ENCODE results near the gene NMT1. TPM values are rescaled to one million over a fixed set of nuclear protein-coding genes. Genes with fewer than 3 reads are reported as not detected.
"Not testable (repeated sequence)": the region's sequence is repeated elsewhere in the genome, so short reads cannot be mapped to it uniquely, and the experiment has no call there.

The NMT1 gene
- polyA plus RNA-seq, 12 donors, result 34.2 to 92.9 (median 40.6) TPM; not detected in 1

DNA sequence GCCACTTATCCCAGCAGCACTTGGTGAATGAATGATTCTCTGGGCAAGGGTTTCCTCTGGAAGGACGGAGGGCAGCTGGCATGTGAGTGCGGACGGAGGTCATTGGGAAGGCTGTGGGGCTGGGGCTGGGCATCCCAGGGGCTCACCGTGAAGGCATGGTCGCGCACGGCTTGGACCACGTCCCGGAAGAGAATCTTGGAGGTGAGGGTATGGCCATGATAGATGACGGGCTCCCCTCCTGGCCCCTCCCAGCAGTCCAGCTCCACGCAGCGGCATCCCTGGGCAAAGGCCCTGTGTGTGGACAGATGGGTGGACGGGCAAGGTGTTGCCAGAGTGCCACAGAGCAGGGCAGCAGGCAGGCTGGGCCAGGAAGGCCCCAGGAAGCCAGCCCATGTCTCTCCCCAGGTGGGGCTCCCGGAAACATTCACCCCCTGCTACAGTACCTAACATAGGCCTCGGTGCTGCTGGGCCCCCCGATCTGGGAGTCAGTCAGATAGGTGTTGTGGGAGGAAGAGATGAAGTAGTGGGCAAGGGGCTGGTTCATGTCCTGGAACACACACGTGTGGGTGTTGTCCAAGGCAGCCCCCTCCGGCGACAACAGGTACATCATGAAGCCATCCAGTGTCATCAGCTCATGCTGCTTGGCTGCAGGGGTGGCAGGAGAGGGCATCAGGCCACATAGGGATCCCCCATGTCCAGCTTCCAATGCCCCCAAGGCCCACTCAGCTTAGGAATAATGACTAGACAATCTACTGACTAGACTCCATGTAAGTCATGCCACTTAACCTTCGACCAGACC is 56.9 kb downstream of the NMT1 start:
- no peak for DNase-seq

DNA sequence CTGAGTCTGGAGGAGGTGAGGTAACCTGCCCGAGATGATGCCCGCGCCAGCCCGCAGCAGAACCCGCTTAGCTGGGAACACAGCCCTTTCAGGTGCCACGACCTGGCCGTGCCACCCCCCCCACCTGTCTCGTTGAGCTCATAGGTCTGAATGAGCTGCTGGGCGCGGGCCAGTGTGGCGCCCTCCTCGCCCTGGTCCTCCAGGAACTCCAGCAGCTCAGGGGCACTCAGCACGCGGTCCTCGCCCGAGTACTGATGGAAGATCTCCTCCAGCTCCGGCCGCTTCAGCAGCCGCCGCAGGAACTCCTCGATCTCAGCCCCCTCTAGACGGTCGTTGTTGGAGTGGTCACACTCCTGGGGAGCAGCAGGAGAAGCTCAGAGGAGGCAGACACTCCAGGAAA is 57.6 kb downstream of the NMT1 start:
- DNase-seq, result no peak

- no peak for DNase-seq
Observed at GRCh38 chr17:45119964-45120363, 58.8 kb downstream of the NMT1 start.

GRCh38 chr17:45120558-45120957 is 59.4 kb downstream of the NMT1 start:
- no peak for DNase-seq

- no peak for DNase-seq
Observed at GRCh38 chr17:45121055-45121454, 59.9 kb downstream of the NMT1 start.

GRCh38 chr17:45123076-45123770 is 62.1 kb downstream of the NMT1 start:
- no peak for DNase-seq

GRCh38 chr17:45123930-45124796 is 63.0 kb downstream of the NMT1 start:
- no peak for DNase-seq

DNA sequence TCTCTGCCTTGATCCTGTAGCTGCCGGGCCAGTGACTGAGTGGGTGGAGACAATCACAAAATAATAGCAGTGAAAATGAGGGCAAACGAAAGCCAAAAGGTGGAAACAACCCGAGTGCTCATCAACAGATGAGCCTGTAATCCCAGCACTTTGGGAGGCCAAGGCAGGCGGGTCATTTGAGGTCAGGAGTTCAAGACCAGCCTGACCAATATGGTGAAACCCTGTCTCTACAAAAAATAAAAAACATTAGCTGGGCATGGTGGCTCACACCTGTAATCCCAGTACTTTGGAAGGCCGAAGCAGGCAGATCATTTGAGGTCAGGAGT is 63.6 kb downstream of the NMT1 start:
- not testable (repeated sequence) for DNase-seq

GRCh38 chr17:45125509-45125908 is 64.4 kb downstream of the NMT1 start:
- DNase-seq, result no peak

DNA sequence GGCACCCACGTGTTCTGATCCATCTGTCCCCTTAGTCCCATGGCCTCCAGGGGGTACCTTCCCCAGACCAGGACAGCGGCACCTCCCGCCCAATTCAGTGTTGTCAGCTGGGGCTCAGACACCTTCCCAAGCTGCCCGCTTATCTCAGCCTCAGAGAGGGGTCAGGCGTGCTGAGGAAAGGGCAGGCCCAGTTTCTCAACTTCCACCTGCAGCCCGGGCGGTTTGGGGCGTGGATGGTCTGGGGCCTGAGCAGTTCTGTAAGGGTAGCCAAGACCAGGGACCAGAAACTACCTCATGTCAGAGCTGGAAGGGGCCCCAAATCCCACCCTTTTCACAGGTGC is 66.1 kb downstream of the NMT1 start:
- no peak for DNase-seq

DNA sequence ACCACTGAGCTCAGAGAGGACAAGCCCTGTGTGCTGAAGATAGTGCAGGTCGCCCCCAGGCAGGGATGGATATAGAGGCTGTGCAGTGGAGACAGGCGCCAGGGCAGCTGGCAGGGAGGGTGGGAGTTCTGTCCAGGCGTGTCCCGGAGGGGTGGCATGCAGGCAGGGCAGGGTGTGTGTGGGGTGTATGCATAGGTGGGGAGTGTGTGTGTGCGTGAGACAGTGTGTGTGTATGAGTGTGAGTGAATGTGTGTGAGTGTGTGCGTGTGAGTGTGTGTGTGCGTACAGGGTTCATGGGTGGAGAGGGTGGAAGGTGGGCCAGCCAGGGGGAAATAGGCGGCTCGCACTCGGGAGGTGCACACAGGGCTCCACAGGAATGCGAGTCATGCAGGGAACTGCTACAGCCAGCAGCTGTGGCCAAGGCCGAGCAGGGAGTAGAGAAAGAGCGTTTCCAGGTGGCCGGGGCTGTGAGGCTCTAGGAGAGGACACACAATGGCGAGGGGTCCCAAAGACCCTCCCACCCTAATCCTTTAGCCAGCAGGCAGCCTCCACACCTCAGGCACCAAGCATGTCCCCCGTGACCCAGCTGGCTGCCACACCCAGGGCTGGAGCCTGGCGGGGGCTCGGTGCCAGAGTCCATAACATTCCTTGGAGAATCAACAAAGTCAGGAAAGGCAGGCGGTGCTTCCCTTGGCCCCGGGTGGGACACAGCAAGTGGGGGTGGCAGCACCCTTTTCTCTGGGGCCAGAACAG is 66.6 kb downstream of the NMT1 start:
- DNase-seq, result no peak

DNA sequence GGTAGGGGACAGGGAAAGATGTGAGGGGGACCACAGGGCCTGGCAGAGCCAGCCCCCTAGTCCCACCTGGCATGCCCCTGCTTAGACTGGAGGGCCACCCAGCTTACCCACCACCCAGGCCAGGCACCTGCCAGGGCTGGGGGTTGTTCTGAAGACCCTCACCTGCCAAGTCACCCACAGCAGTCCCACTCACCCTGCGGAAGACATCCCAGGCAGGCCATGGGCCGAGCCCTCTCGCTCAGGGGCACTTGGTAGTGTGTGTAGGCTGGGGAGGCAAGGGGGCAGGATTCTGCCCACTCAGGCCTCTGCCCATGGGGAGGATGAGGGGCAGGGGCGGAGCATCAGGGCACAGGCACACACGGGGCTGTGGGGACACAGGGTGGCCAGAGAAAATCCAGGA is 67.2 kb downstream of the NMT1 start:
- no peak for DNase-seq

DNA sequence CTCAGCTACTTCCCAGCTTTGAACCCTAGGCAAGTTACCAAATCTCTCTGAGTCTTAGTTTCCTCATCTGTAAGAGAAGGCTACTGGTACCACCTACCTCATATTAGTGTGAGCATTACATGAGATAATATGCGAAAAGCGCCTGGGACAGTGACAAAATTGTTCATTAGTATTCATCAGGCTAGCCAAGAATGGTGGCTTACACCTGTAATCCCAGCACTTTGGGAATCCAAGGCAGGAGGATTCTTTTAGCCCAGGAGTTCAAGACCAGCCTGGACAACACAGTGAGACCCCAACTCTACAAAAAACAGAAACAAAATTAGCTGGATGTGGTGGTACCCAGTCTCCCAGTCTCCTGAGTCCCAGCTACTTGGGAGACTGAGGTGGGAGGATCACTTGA is 67.9 kb downstream of the NMT1 start:
- DNase-seq, result no peak

DNA sequence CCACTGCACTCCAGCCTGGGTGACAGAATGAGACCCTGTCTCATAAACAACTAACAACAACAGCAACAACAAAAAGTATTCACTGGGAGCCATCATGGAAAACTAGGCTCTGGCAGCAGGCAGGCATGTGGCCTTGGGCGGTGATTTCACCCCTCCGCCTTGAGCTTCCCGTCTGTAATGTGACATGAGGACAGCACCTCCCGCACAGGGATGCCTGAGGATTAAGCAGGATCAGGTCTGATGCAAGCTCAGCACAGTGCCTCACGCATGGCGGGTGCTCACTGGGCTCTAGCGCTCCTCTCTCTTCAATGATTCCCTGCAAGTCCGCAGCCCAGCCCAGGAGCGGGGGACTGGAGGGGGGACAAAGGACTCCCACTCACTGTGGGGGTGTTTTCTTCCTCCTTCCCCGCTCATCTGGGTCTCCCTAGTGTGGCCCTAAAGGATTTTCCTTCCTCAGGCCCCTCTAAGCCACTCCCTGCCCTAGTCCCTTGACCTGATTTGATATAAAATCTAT is 68.4 kb downstream of the NMT1 start:
- no peak for DNase-seq

GRCh38 chr17:45129940-45130680 is 69.0 kb downstream of the NMT1 start:
- no peak for DNase-seq

DNA sequence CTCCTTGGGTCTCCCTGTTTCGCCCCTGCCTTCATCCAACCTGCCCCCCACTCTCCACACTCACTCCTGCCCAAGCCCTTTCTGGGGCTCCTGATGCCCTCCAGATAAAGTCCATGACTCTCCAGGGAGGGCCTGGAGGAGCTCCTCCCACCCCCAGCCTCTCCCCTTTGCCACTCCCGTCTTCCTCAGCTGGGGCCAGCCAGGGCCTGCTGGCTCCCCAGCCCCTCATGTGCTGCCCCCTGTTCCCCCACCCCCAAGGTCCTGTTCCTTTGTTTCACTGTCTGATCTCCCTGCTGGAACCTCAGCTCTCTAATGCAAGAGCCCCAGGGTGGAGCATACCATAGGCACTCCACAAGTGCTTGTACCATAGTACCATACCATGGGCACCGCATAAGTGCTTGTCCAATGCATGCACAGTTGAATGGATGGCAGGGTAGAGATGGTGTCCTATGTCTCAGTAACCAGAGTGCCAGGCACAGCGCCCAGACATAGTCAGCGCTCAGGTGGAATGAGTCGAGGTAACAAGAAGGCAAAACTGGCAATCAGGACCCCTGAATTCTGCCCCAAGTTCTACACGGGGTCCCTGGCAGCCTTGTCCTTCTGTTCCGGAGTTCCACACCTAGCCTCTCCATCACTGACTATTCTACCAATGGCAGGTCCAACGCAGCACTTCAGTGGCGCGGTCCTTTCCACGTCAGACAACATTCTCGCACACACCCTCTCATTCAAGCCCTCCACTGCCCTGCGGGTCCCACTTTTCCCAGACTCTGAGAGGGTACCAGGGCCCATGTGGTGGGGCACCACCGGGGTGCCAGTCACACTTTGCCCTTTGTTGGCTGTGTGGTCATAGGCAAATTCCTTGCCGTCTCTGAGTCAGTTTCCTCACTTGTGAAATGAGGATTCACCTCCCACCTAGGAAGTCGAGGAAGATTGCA is 69.8 kb downstream of the NMT1 start:
- DNase-seq, result no peak

DNA sequence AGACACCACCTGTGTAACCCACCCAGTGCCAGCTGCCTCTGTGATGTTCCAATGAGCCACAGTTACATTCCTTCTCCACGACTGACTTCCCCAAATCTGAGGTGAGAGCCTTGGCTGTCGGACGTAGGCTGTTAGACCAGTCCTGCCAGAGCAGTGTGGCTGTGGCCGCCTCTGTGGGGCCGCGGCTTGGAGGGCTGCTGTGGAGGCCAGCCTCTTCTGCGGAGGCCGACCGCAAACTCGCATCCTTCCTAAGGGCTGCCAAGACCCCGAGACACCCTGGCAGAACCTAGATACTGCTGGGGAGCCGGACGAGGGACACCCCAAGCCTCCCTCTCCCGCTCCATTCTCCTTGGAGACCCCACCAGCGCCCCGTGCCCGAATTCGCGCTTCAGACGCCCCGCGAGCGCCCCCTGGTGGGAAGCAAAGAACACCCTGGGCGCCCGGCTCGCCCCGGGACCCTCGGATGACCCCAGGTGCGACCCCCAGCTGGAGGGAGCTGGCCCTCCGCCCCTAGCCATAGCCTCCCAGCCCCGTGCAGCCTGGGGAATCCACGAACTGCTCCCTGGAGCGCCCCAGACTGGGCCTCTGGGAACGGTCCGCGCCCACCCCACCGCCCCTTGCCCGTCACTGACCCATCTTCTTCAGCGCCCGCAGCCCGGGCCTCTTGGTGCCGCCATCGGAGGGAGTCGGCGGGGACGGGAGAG is 70.7 kb downstream of the NMT1 start:
- no peak for DNase-seq

DNA sequence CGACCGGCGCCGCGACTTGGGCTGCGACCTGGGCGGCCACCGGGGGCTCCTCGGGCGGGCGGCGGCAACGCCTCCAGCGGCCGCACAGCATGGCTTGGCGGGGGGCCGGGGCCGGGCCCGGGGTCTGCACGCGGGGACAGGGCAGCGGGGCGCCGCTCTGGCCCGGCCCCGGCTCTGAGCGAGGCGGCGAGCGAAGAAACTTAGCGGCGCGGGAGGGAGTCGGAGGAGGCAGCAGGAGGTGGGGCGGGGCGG is 71.1 kb downstream of the NMT1 start, which contains the start of gene PLCD3:
TSS of gene PLCD3 (minus strand) at position 196 of the 252 bp plus-strand sequence. CDS start at position 91, 105 bp downstream.
- DNase-seq, result no peak

All from muscle of arm (tissue), 12 donors.